Astrocyte (in vitro differentiated cells and primary cell): ENCODE measurements around the gene DENND1B. TPM values are rescaled to one million over a fixed set of nuclear protein-coding genes. Genes with fewer than 3 reads are reported as not detected.

Source experiments
- DNase-seq: peaks from one replicate; pipeline ENCODE4 v3.0.0-alpha.2; 2010; ENCODE audit warnings: low read depth
- FAIRE-seq: peaks from 2 replicates; lab custom pipeline; 2011; peaks lifted over from hg19 to GRCh38; lab: Jason Lieb, UNC
- H2AFZ ChIP-seq: 2 replicates; pipeline ENCODE4 v1.6.0; 2012; ENCODE audit warnings: low read depth, low read length, inconsistent platforms
- H3K27ac ChIP-seq: 2 replicates; pipeline ENCODE4 v1.5.1; 2011; ENCODE audit warnings: low read depth, low read length, inconsistent platforms
- H3K27me3 ChIP-seq: 2 replicates; pipeline ENCODE4 v1.6.0; 2011; ENCODE audit warnings: low read length, inconsistent platforms; ENCODE audit not compliant: insufficient read depth
- H3K36me3 ChIP-seq: 2 replicates; pipeline ENCODE4 v1.5.1; 2011; ENCODE audit warnings: low read length, inconsistent platforms; ENCODE audit not compliant: insufficient read depth
- H3K4me1 ChIP-seq: 2 replicates; pipeline ENCODE4 v1.5.1; 2011; ENCODE audit warnings: low read length, inconsistent platforms; ENCODE audit not compliant: insufficient read depth
- H3K4me2 ChIP-seq: 2 replicates; pipeline ENCODE4 v1.6.0; 2012; ENCODE audit warnings: low read length, inconsistent platforms
- H3K4me3 ChIP-seq: 2 replicates; pipeline ENCODE4 v1.5.1; 2011; ENCODE audit warnings: low read depth, mild to moderate bottlenecking, low read length, inconsistent platforms; ENCODE audit not compliant: insufficient read depth
- H3K79me2 ChIP-seq: 2 replicates; pipeline ENCODE4 v1.6.0; 2012; ENCODE audit warnings: mild to moderate bottlenecking, low read length, inconsistent platforms; ENCODE audit not compliant: insufficient read depth
- H3K9ac ChIP-seq: 2 replicates; pipeline ENCODE4 v1.6.0; 2012; ENCODE audit warnings: mild to moderate bottlenecking, low read length, inconsistent platforms
- H3K9me3 ChIP-seq: 2 replicates; pipeline ENCODE4 v1.5.1; 2012; ENCODE audit warnings: low read depth, mild to moderate bottlenecking, low read length, inconsistent platforms; ENCODE audit not compliant: insufficient read depth
- H4K20me1 ChIP-seq: 2 replicates; pipeline ENCODE4 v1.6.0; 2012; ENCODE audit warnings: low read length, inconsistent platforms; ENCODE audit not compliant: insufficient read depth
- H3K27ac Mint-ChIP-seq: one replicate; pipeline ENCODE4 v1.8.0; 2021; ENCODE audit warnings: mild to moderate bottlenecking, mixed read lengths; ENCODE audit not compliant: unreplicated experiment
- H3K27me3 Mint-ChIP-seq: one replicate; pipeline ENCODE4 v1.8.0; 2021; ENCODE audit warnings: low read depth, mixed read lengths; ENCODE audit not compliant: unreplicated experiment
- H3K36me3 Mint-ChIP-seq: one replicate; pipeline ENCODE4 v1.8.0; 2021; ENCODE audit warnings: low read depth, mixed read lengths; ENCODE audit not compliant: unreplicated experiment
- H3K4me1 Mint-ChIP-seq: one replicate; pipeline ENCODE4 v1.8.0; 2021; ENCODE audit warnings: low read depth, mixed read lengths; ENCODE audit not compliant: unreplicated experiment
- H3K4me3 Mint-ChIP-seq: one replicate; pipeline ENCODE4 v1.8.0; 2021; ENCODE audit warnings: mild to moderate bottlenecking, moderate library complexity, mixed read lengths; ENCODE audit not compliant: unreplicated experiment
- H3K9me3 Mint-ChIP-seq: one replicate; pipeline ENCODE4 v1.8.0; 2021; ENCODE audit warnings: mild to moderate bottlenecking, mixed read lengths; ENCODE audit not compliant: unreplicated experiment
- CTCF ChIP-seq: IDR thresholded peaks from 2 replicates; pipeline ENCODE4 v1.5.1; 2011; ENCODE audit warnings: low read depth, mild to moderate bottlenecking, inconsistent platforms, low read length, moderate library complexity; ENCODE audit not compliant: insufficient read depth
- EZH2 ChIP-seq: IDR thresholded peaks from 2 replicates; pipeline ENCODE4 v1.6.1; 2012; ENCODE audit warnings: mild to moderate bottlenecking, low read length, inconsistent platforms; ENCODE audit not compliant: insufficient read depth
- total RNA-seq: library from RNA; stranded (reverse); gene quantifications from 2 replicates; pipeline ENCODE4 v1.2.1, GENCODE V29; 2021

The DENND1B gene
- total RNA-seq, 1 donor from 2014 or later, result 9.6 TPM

- peaks cover 3% of the 10 kb centered on the region for H3K9me3 ChIP-seq
- H3K4me1 Mint-ChIP-seq, result no peaks in the 10 kb centered on the region
- H3K4me1 ChIP-seq, result no peaks in the 10 kb centered on the region
- H4K20me1 ChIP-seq, result peaks cover 3% of the 10 kb centered on the region
- no peak overlapping the region for H3K9ac ChIP-seq
- no peaks in the 10 kb centered on the region for H3K79me2 ChIP-seq
- TF ChIP-seq EZH2 (no peak), CTCF (no peak)
- H3K4me3 ChIP-seq, result no peak overlapping the region
- peaks cover 7% of the 10 kb centered on the region for H3K36me3 Mint-ChIP-seq
- no peak overlapping the region for H3K4me2 ChIP-seq
- H3K27ac Mint-ChIP-seq, result no peak overlapping the region
- no peak overlapping the region for H2AFZ ChIP-seq
- H3K9me3 Mint-ChIP-seq, result peaks cover 13% of the 10 kb centered on the region
- FAIRE-seq (no peak), DNase-seq (no peak)
- H3K27me3 ChIP-seq, result no peaks in the 10 kb centered on the region
- no peaks in the 10 kb centered on the region for H3K36me3 ChIP-seq
- H3K4me3 Mint-ChIP-seq, result no peak overlapping the region
- no peaks in the 10 kb centered on the region for H3K27me3 Mint-ChIP-seq
- no peak overlapping the region for H3K27ac ChIP-seq
Observed at GRCh38 chr1:197725976-197726375, 49.3 kb downstream of the DENND1B start.

GRCh38 chr1:197725044-197725443, 50.2 kb downstream of the DENND1B start:
- Mint-ChIP-seq H3K36me3 (peaks cover 7% of the 10 kb centered on the region), H3K27ac (no peak overlapping the region), H3K4me1 (no peaks in the 10 kb centered on the region), H3K9me3 (peaks cover 13% of the 10 kb centered on the region), H3K4me3 (no peak overlapping the region), H3K27me3 (no peaks in the 10 kb centered on the region)
- Histone ChIP-seq H3K27ac (no peak overlapping the region), H3K79me2 (no peaks in the 10 kb centered on the region), H3K4me1 (no peaks in the 10 kb centered on the region), H2AFZ (no peak overlapping the region), H3K4me3 (no peak overlapping the region), H3K9me3 (peaks cover 3% of the 10 kb centered on the region), H3K4me2 (no peak overlapping the region), H4K20me1 (peaks cover 3% of the 10 kb centered on the region), H3K27me3 (no peaks in the 10 kb centered on the region), H3K9ac (no peak overlapping the region), H3K36me3 (no peaks in the 10 kb centered on the region)
- peak; percentile 4 for DNase-seq
- FAIRE-seq, result no peak
- no peak for TF ChIP-seq EZH2
- no peak for TF ChIP-seq CTCF

- Histone ChIP-seq H3K4me1 (no peaks in the 10 kb centered on the region), H3K79me2 (no peaks in the 10 kb centered on the region), H4K20me1 (no peaks in the 10 kb centered on the region), H3K27ac (no peak overlapping the region), H3K4me2 (no peak overlapping the region), H3K9ac (no peak overlapping the region), H3K9me3 (no peaks in the 10 kb centered on the region), H3K4me3 (no peak overlapping the region), H3K27me3 (no peaks in the 10 kb centered on the region), H3K36me3 (no peaks in the 10 kb centered on the region), H2AFZ (no peak overlapping the region)
- Mint-ChIP-seq H3K4me1 (no peaks in the 10 kb centered on the region), H3K9me3 (no peaks in the 10 kb centered on the region), H3K27me3 (no peaks in the 10 kb centered on the region), H3K4me3 (no peak overlapping the region), H3K36me3 (no peaks in the 10 kb centered on the region), H3K27ac (no peak overlapping the region)
- DNase-seq (no peak), FAIRE-seq (no peak)
- TF ChIP-seq EZH2, result no peak
- TF ChIP-seq CTCF, result no peak
Observed at GRCh38 chr1:197715806-197716205, 59.5 kb downstream of the DENND1B start.
